NCI-H526 (cell line): ENCODE data around the gene NOPCHAP1.
A peak's percentile ranks its signal among the peaks of the same experiment; 100 is the strongest.
"Not testable (repeated sequence)": the region's sequence is repeated elsewhere in the genome, so short reads cannot be mapped to it uniquely, and the experiment has no call there.

ENCODE experiments used
- DNase-seq, 2 experiments: peaks; one replicate each; lab custom pipeline; 2025; lab: John Stamatoyannopoulos, UW

Gene NOPCHAP1

GRCh38 chr12:104986022-104986941 is at the start of gene NOPCHAP1:
Gene NOPCHAP1, plus strand, starts transcription at chr12:104986316. Its CDS starts 37 bp downstream, at chr12:104986353.
- peak; percentile 74 to 95 for DNase-seq

GRCh38 chr12:104938371-104938770 is 47.7 kb upstream of the NOPCHAP1 start:
- no peak for DNase-seq

GRCh38 chr12:104939089-104939488 is 47.0 kb upstream of the NOPCHAP1 start:
- no peak for DNase-seq

GRCh38 chr12:104941454-104941853 is 44.7 kb upstream of the NOPCHAP1 start:
- no peak for DNase-seq

GRCh38 chr12:104942075-104942474 is 44.0 kb upstream of the NOPCHAP1 start:
- no peak for DNase-seq

GRCh38 chr12:104943401-104943800 is 42.7 kb upstream of the NOPCHAP1 start:
- DNase-seq: not testable (repeated sequence)

- DNase-seq: no peak
Measured at GRCh38 chr12:104944252-104944651, 41.9 kb upstream of the NOPCHAP1 start.

GRCh38 chr12:104948716-104949115 is 37.4 kb upstream of the NOPCHAP1 start:
- not testable (repeated sequence) for DNase-seq

GRCh38 chr12:104951759-104952509 is 34.2 kb upstream of the NOPCHAP1 start:
- no peak for DNase-seq

GRCh38 chr12:104952816-104953215 is 33.3 kb upstream of the NOPCHAP1 start:
- DNase-seq: no peak

- DNase-seq: no peak
Measured at GRCh38 chr12:104953323-104953722, 32.8 kb upstream of the NOPCHAP1 start.

- DNase-seq: no peak
Measured at GRCh38 chr12:104955703-104956102, 30.4 kb upstream of the NOPCHAP1 start.

GRCh38 chr12:104956870-104957718 is 29.0 kb upstream of the NOPCHAP1 start:
- no peak for DNase-seq

- DNase-seq: peak in 1 of 2 experiments; percentile 51
Measured at GRCh38 chr12:104957719-104958000, 28.5 kb upstream of the NOPCHAP1 start.

GRCh38 chr12:104958001-104958804 is 27.9 kb upstream of the NOPCHAP1 start, which contains the start of gene SLC41A2:
Gene SLC41A2, minus strand, starts transcription at chr12:104958290. Its CDS starts 29,763 bp downstream, at chr12:104928527.
- DNase-seq: peak in 1 of 2 experiments; percentile 68

GRCh38 chr12:104958805-104959334 is 27.2 kb upstream of the NOPCHAP1 start:
- no peak for DNase-seq

GRCh38 chr12:104959335-104959841 is 26.7 kb upstream of the NOPCHAP1 start:
- DNase-seq: no peak

GRCh38 chr12:104960464-104960863 is 25.7 kb upstream of the NOPCHAP1 start:
- no peak for DNase-seq

- no peak for DNase-seq
Measured at GRCh38 chr12:104963757-104964156, 22.4 kb upstream of the NOPCHAP1 start.

- DNase-seq: no peak
Measured at GRCh38 chr12:104964167-104964855, 21.8 kb upstream of the NOPCHAP1 start.
